NT2/D1 (cell line): ENCODE measurements around the gene C10orf71.

Source experiments
- SUZ12 ChIP-seq: IDR thresholded peaks from 2 replicates; pipeline ENCODE4 v1.6.1; 2011; ENCODE audit not compliant: insufficient read length, insufficient read depth; ENCODE audit errors: extremely low read depth
- YY1 ChIP-seq: IDR thresholded peaks from 2 replicates; pipeline ENCODE4 v1.6.1; 2011; ENCODE audit not compliant: insufficient read length, insufficient read depth
- ZNF274 ChIP-seq: IDR thresholded peaks from 2 replicates; pipeline ENCODE4 v1.6.1; 2011; ENCODE audit warnings: mild to moderate bottlenecking, low read depth, low read length

DNA sequence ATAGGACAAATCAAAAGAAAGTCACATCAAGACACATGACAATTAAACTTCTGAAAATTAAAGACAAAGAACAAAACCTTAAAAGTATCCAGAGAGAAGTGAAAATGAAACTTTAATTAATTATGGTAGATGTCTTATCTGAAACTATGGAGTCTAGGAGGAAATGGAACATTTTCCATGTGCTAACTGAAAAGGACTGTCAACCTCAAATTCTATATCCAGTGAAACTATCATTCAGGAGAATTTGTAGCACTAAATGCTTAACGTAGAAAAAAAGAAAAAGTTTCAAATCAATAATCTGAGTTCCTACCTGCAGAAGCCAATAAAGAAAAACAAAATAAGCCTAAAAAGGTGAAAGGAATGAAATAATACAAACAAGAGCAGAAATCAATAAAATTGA, 33.1 kb upstream of the C10orf71 start:
- no peak for TF ChIP-seq YY1
- TF ChIP-seq ZNF274: no peak
- TF ChIP-seq SUZ12: no peak
